Stimulated activated effector memory CD8-positive, alpha-beta T cell treated with anti-CD3 and anti-CD28 coated beads, Interleukin-12 subunit alpha, Interleukin-12 subunit beta, amount 100 ng/mL, for 72 hours (primary cell): Measurements from ENCODE around the gene CCDC81.

Experiments used
- ATAC-seq: fragments of 150-1000 bp; cut with Tn5 transposase; 2 replicates; pipeline ENCODE4 v1.10.0; 2021
- DNase-seq, 2 donors: peaks; one replicate each; pipeline ENCODE4 v3.0.0; 2021 to 2022; ENCODE audit warnings: low spot score in 2 of 2
- H3K27ac Mint-ChIP-seq: one replicate; pipeline ENCODE4 v1.8.0; 2022; ENCODE audit warnings: mild to moderate bottlenecking, mixed read lengths
- H3K36me3 Mint-ChIP-seq: one replicate; pipeline ENCODE4 v1.8.0; 2022; ENCODE audit warnings: mild to moderate bottlenecking, mixed read lengths
- H3K4me1 Mint-ChIP-seq: one replicate; pipeline ENCODE4 v1.8.0; 2022; ENCODE audit warnings: mixed read lengths
- H3K4me3 Mint-ChIP-seq: one replicate; pipeline ENCODE4 v1.8.0; 2022; ENCODE audit warnings: mild to moderate bottlenecking, mixed read lengths
- H3K9me3 Mint-ChIP-seq: one replicate; pipeline ENCODE4 v1.8.0; 2022; ENCODE audit warnings: mixed read lengths

Gene CCDC81

DNA sequence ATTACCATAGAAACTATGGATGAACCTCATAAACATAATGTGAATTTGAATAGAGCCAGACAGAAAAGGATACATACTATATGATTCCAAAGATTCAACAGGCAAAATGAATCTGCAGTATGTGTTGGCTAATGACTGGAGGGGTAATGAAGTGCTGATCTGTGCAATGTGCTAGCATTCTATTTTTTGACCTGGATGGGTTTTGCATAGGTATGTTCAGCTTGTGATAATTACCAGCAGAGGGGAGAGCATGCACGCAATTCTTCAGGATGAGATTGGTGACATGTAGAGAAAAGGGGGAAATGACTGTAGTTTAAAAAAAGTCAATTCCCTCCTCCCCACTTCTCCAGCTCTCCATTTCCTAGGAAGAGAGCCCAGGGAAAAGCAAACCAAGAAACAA, 618 bp upstream of the CCDC81 start:
- Mint-ChIP-seq H3K4me3 (no peak overlapping the region), H3K9me3 (peaks cover 4% of the 10 kb centered on the region), H3K4me1 (no peaks in the 10 kb centered on the region), H3K36me3 (no peaks in the 10 kb centered on the region), H3K27ac (no peak overlapping the region)
- ATAC-seq (no peak), DNase-seq (no peak)

DNA sequence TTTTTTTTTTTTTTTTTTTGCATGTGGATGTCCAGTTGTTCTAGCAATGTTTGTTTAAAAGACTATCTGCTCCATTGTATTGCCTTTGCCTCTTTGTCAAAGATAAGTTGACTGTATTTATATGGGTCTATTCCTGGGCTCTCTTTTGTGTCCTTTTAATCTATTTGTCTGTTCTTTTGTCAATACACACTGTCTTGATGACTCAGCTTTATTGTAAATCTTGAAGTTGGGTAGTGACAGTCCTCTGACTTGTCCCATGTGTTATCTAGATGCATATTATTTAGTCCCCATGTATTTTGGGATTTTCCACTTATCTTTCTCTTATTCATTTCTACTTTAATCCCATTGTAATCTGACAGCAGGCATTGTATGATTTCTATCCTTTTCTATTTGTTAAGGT, 3.3 kb downstream of the CCDC81 start:
- Mint-ChIP-seq H3K36me3 (no peaks in the 10 kb centered on the region), H3K4me3 (no peak overlapping the region), H3K4me1 (no peaks in the 10 kb centered on the region), H3K9me3 (peaks cover 4% of the 10 kb centered on the region), H3K27ac (no peak overlapping the region)
- DNase-seq (no peak), ATAC-seq (no peak)

DNA sequence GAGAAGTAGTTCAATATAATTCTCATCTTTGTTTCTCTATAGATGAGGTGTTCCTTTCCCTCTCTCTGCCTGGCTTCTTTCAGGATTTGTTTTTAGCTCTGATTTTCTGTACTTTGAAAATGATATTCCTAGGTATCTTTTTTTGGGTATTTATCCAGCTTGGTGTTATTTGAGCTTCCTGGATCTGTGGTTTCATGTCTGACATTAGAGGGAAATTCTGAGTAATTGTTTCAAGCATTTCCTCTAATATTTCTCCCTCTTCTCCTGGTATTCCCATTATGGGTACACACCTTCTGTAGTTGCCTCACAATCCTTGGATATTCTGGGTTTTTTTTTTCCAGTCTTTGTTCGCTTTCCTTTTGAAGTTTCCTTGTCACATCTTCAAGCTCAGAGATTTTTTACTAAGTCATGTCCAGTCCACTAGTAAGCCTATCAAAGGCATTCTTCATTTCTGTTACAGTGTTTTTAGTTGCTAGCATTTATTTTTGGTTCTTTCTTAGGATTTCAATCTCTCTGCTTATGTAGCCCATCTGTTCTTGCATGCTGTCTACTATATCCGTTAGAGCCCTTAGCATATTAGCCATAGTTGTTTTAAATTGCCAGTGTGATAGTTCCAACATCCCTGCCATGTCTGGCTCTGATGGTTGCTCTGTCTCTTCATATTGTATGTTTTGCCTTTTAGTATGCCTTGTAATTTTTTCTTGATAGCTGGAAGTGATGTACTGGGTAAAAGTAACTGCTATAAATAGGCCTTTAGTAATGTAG, 5.8 kb downstream of the CCDC81 start:
- Mint-ChIP-seq H3K27ac (no peak overlapping the region), H3K36me3 (no peaks in the 10 kb centered on the region), H3K9me3 (peaks cover 4% of the 10 kb centered on the region), H3K4me3 (no peak overlapping the region), H3K4me1 (no peaks in the 10 kb centered on the region)
- no peak for ATAC-seq
- no peak for DNase-seq

DNA sequence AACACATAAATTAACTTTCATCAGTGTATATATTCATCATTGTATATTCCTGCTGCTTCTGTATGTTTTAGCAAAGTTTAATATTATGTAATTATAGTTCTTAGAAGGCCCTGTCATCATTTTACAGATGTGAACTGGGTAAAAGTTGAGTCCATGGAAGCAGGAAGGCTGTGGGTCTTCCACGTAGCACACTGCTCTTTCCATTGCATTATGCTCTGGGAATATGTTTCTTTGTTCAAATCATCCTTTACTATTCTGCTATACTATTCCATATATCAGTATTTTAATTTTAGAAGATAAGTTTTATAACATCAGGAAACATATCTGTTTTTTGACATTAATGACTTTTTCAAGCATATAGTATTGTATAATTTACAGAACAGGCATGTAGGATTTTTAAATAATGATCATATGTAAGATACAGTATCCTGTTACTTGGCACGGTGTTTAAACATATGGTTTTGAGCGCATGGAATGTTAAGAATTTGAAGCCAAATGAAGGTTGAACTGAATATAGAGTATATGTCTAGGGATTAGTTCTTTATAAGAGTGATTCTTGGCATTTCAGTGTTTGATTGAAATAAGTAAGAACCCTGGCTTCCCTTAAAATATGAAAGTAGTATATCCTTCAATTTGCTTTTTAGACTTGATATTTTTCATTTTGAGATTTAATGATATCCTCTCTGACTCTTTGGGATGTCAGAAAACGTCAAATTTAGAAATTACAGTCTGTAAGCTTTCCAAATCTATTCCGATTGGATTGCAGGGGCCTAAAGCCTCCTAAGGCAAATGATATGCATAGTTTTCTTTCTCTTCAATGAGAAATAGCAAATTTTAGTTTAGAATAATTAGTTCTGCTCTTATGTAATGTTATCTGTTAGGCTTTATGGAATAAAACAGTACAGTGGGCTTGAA, 8.6 kb downstream of the CCDC81 start:
- no peaks in the 10 kb centered on the region for H3K4me1 Mint-ChIP-seq

DNA sequence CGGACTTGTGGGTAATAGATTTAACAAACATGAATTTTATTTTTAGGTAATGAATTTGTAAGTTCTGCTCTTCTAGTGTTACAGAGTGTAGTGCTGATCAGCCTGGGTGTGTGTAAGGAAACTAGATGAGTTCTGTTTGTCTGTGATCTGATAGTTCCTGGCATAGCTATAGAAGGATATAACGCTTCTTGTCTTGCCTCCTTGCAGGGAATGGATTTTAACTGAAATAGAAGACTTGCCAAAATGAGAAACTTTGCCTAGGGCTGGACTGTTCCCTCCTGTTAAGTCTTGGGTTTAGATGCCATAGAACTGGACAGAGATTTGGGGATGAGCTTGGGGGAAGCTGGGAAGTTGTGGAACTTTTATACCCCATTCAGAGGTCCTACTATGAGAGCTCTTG, 11.6 kb downstream of the CCDC81 start:
- H3K4me3 Mint-ChIP-seq, result no peak overlapping the region
- H3K36me3 Mint-ChIP-seq, result no peaks in the 10 kb centered on the region
- ATAC-seq, result no peak
- no peak overlapping the region for H3K27ac Mint-ChIP-seq
- no peak for DNase-seq
- H3K4me1 Mint-ChIP-seq, result no peaks in the 10 kb centered on the region
- no peaks in the 10 kb centered on the region for H3K9me3 Mint-ChIP-seq

More for the DNA sequence above, 8.6 kb downstream of the CCDC81 start:
- Mint-ChIP-seq H3K36me3 (no peaks in the 10 kb centered on the region), H3K27ac (no peak overlapping the region), H3K9me3 (no peaks in the 10 kb centered on the region), H3K4me3 (no peak overlapping the region)
- DNase-seq (no peak), ATAC-seq (no peak)

DNA sequence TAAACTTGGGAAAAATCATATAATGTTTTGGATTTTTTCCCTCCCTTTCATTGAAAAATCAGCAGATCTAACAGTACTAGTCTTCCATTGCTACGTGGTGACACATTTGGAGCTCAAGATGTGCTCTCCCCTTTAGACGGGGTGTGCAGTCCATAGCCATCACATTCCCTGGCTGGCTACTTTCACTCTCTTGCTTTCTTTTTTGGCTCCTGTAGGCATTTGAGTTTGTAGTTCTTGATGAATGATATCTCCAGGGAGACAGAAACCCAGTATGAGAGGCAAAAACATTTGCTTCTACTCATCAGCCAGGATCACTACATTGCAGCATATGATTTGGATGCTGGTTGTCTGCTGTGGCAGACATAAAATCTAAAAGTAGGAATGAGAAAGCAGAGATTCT, 12.1 kb downstream of the CCDC81 start:
- H3K4me3 Mint-ChIP-seq, result no peak overlapping the region
- H3K4me1 Mint-ChIP-seq, result no peaks in the 10 kb centered on the region
- ATAC-seq (no peak), DNase-seq (no peak)
- H3K9me3 Mint-ChIP-seq, result no peaks in the 10 kb centered on the region
- H3K27ac Mint-ChIP-seq, result no peak overlapping the region
- H3K36me3 Mint-ChIP-seq, result no peaks in the 10 kb centered on the region

DNA sequence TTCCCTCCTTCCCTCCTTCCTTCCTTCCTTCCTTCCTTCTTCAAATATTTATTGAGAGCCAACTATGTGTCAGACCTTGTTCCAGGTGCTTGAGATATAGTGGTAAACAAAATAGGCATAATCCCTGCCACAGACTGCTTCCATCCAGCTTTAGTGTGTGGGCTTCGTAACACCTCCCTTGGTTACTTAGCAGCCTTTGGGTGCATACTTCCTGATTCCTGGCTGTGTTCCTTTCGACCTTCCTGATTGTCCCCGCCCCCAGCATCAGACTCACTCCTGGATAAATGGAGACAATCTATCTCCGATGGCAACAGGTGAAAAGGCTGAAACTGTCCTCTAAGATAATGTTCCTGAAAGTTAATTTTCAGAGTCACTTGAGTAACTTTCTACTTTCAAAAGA, 13.5 kb downstream of the CCDC81 start:
- no peak overlapping the region for H3K4me3 Mint-ChIP-seq
- H3K9me3 Mint-ChIP-seq, result no peaks in the 10 kb centered on the region
- no peak for ATAC-seq
- no peaks in the 10 kb centered on the region for H3K36me3 Mint-ChIP-seq
- H3K27ac Mint-ChIP-seq, result no peak overlapping the region
- no peaks in the 10 kb centered on the region for H3K4me1 Mint-ChIP-seq
- DNase-seq, result no peak

DNA sequence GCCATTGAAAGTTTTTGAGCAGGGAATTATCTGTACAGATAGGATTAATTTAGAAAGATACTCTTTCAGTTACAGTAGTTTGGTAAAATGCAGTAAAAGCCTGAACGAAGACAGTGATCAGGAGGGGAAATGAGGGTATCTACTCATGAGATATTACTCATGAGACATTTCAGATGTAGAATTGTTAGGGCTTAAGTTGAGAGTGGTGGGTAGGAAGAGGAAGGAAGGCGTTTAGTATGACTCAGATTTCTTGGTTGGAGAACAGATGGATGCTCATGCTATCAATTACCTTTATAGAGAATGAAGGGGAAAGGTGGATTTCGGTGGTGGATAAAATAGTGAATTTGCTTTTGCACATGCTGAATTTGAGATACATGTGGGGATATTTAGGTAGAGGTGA, 15.8 kb downstream of the CCDC81 start:
- no peak for DNase-seq
- no peaks in the 10 kb centered on the region for H3K36me3 Mint-ChIP-seq
- no peaks in the 10 kb centered on the region for H3K9me3 Mint-ChIP-seq
- H3K27ac Mint-ChIP-seq, result no peak overlapping the region
- no peaks in the 10 kb centered on the region for H3K4me1 Mint-ChIP-seq
- H3K4me3 Mint-ChIP-seq, result no peak overlapping the region
- no peak for ATAC-seq

DNA sequence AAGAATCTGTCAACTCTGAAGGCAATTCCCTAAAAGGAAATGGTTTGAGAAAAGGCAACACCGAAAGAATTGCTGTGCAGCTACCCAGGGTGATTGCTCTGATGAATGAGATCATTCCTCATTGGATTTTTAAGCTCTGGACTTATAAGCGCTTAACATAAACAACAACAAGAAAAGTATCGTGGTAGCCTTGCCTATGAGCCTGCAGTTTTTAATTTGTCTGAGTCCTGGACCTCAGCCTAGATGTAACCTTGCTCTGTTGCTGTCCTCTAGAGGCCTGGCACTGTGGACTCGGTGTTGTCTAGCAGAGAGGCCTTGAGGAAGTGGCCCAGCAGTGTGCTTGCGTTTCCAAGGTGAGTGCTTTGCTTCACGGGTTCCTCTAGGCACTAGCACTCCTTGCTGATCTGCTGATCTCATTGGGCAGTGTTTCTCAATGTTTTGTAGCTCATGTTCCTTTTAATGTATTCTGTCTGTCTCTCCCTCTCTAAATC, 20.4 kb downstream of the CCDC81 start:
- Mint-ChIP-seq H3K27ac (no peak overlapping the region), H3K4me3 (no peak overlapping the region), H3K36me3 (no peaks in the 10 kb centered on the region), H3K9me3 (no peaks in the 10 kb centered on the region), H3K4me1 (no peaks in the 10 kb centered on the region)
- ATAC-seq, result no peak
- DNase-seq, result no peak

DNA sequence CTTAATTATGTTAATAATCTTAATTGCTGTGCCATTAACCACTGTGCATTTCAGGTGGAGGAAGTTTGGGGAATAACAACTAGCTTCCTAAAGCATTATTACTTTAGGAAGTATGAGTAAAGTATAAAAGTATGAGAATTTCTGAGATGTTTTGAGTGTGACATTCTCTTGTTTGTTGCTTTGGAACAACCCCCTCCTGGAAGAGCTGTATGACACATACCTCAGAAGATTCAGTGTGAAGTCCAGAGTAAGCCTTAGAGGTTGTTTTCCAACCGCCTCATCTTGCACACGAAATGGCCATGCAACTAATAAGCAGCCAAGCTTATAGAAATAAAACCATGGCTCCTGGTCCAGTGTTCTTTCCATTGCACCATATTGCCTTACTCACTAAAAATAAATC, 21.7 kb downstream of the CCDC81 start:
- no peak for ATAC-seq
- no peak overlapping the region for H3K4me3 Mint-ChIP-seq

DNA sequence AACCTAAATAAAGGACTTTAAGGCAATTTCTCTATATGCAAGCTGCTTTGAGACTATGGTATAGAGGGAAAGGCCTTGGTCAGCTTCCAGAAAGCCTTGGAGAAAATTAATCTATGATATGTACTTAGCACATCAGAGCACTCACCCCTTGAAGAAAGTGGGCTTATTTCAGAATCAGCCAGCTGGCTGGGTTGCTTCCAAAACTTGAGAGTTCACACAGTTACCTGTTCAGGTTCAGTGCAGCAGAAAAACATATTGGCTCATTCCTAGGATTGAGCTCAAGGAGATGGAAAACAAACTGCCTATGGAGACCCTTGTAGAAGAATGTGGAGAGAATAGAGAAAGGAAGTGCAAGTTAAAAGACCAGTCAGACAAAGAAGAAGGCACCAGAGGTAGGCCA, 22.7 kb downstream of the CCDC81 start:
- H3K4me3 Mint-ChIP-seq, result no peak overlapping the region
- H3K36me3 Mint-ChIP-seq, result no peaks in the 10 kb centered on the region
- no peak for DNase-seq
- H3K27ac Mint-ChIP-seq, result no peak overlapping the region
- no peaks in the 10 kb centered on the region for H3K4me1 Mint-ChIP-seq
- no peaks in the 10 kb centered on the region for H3K9me3 Mint-ChIP-seq
- no peak for ATAC-seq

More for the DNA sequence above, 21.7 kb downstream of the CCDC81 start:
- DNase-seq, result no peak
- H3K36me3 Mint-ChIP-seq, result no peaks in the 10 kb centered on the region
- no peaks in the 10 kb centered on the region for H3K4me1 Mint-ChIP-seq
- H3K9me3 Mint-ChIP-seq, result no peaks in the 10 kb centered on the region
- no peak overlapping the region for H3K27ac Mint-ChIP-seq

DNA sequence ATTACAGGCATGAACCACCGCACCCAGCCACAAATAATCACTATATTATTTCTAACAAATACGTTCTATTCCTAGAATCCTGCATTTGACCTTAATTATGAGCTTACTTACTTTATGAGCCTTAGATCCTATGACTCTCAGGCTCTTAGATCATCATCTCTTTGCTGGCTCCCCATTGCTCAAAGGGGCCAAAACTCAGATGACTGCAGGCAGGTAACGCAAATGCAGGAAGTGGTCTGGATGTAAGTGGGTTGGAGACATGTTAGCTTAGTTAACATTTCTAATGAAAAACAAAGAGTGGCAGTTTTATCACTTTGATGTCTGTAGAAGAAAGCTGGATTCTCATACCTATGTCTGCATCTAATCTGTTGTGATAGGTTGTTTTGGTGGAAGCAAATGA, 23.4 kb downstream of the CCDC81 start:
- ATAC-seq (no peak), DNase-seq (no peak)
- Mint-ChIP-seq H3K4me1 (no peaks in the 10 kb centered on the region), H3K27ac (no peak overlapping the region), H3K4me3 (no peak overlapping the region), H3K9me3 (no peaks in the 10 kb centered on the region), H3K36me3 (no peaks in the 10 kb centered on the region)

DNA sequence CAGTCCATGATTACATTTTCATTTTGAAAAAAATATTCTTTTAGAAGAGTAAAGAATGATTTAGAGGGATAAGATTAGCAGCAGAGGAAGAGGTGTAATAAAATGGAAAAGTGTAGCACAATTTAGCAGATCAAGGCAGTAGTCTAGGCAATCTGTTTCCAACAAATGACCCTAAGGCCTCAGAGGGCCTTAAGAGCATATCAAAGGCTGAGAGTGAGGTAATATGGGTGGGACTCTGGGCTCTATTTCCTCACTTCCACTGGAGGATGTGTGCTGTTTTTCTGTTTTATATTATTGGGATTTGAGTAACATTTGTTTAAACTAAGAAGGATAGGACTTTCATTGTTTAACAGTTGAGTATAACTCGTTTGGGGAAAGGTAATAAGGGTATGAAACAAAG, 28.8 kb downstream of the CCDC81 start:
- DNase-seq (no peak), ATAC-seq (no peak)
- Mint-ChIP-seq H3K9me3 (no peaks in the 10 kb centered on the region), H3K4me1 (no peaks in the 10 kb centered on the region), H3K4me3 (no peak overlapping the region), H3K27ac (no peak overlapping the region), H3K36me3 (no peaks in the 10 kb centered on the region)

DNA sequence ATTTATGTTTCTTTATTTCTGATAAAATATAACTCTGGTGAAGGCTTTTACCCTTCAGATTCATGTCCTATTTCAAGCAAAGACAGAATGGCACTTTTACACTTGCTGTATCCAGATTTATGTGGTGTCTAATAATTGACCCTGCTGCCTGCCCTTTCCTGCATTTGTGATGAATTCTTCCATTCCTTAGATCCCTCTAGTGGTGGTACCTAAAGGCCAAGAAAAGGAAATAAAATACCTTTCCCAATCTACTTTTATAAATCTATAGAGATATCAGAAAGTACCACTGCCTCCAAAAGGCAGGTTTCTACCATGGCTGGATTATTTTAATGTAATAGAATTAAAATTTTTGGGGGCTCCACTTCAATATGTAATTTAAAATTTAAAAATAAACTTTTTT, 34.2 kb downstream of the CCDC81 start:
- DNase-seq (no peak), ATAC-seq (no peak)
- Mint-ChIP-seq H3K9me3 (no peaks in the 10 kb centered on the region), H3K27ac (no peak overlapping the region), H3K4me1 (no peaks in the 10 kb centered on the region), H3K36me3 (no peaks in the 10 kb centered on the region), H3K4me3 (no peak overlapping the region)

DNA sequence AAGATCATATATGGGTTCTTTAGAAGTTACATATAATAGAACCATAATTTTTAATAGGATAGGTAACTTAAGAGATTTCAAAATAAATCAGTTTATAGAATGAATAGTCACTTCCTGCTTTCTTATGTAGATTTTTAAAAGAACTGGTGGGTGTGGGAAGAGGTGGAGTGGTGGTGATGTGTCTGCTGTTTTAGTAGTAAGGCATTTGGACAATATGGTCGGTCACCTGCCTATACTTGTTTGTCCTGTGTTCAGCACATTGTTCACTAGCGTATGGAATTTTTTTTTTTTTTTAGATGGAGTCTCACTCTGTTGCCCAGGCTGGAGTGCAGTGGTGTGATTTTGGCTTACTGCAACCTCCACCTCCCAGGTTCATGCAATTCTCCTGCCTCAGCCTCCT, 39.3 kb downstream of the CCDC81 start:
- H3K4me3 Mint-ChIP-seq, result no peak overlapping the region
- no peak overlapping the region for H3K27ac Mint-ChIP-seq
- H3K9me3 Mint-ChIP-seq, result no peaks in the 10 kb centered on the region
- ATAC-seq (no peak), DNase-seq (no peak)
- no peaks in the 10 kb centered on the region for H3K36me3 Mint-ChIP-seq
- H3K4me1 Mint-ChIP-seq, result no peaks in the 10 kb centered on the region

DNA sequence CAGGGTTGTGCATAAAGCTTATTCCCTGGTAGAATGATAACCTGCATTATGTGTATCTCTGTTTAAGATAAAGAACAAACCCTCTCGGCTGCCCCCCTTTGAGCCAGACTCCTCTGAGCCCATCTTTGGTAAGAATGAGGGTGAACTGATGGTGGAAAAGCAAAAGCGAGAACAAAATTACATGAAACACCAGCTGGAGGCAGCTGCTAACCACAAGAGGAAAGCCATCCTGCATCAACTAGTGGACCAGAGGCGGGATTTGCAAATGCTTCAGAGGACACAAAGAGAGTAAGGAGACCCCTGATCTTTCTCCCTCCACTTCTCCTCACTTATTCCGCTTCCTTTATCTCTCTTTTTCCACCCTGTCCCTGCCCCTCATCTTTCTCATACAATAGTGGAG, 40.3 kb downstream of the CCDC81 start:
- no peak for ATAC-seq
- no peak overlapping the region for H3K4me3 Mint-ChIP-seq
- H3K4me1 Mint-ChIP-seq, result no peaks in the 10 kb centered on the region
- H3K27ac Mint-ChIP-seq, result no peak overlapping the region
- H3K9me3 Mint-ChIP-seq, result no peaks in the 10 kb centered on the region
- no peak for DNase-seq
- H3K36me3 Mint-ChIP-seq, result no peaks in the 10 kb centered on the region
